B cell (primary cell): ENCODE results near the gene ARL4A.

Experiments
- CTCF ChIP-seq: fragments of 200-600 bp; IDR thresholded peaks from one replicate; pipeline ENCODE4 v1.8.0; 2022; ENCODE audit warnings: antibody characterized with exemption, mild to moderate bottlenecking
- EZH2 ChIP-seq: IDR thresholded peaks from 2 replicates; pipeline ENCODE4 v1.6.1; 2012; ENCODE audit warnings: borderline replicate concordance, low read depth, mild to moderate bottlenecking, moderate library complexity, low read length; ENCODE audit not compliant: insufficient read depth, poor library complexity, severe bottlenecking

GRCh38 chr7:12728192-12728538, 40.7 kb downstream of the ARL4A start:
- TF ChIP-seq CTCF = no peak
- TF ChIP-seq EZH2 = no peak
